HG02642 (cell line): Measurements from ENCODE around the gene POLR2J2.
"Not testable (repeated sequence)": the region's sequence is repeated elsewhere in the genome, so short reads cannot be mapped to it uniquely, and the experiment has no call there.

ENCODE experiments used
- ATAC-seq: cut with Tn5 transposase; IDR thresholded peaks from one replicate; pipeline ENCODE4 v1.9.1; 2021; ENCODE audit warnings: mild to moderate bottlenecking; ENCODE audit not compliant: unreplicated experiment, poor library complexity

The POLR2J2 gene

DNA sequence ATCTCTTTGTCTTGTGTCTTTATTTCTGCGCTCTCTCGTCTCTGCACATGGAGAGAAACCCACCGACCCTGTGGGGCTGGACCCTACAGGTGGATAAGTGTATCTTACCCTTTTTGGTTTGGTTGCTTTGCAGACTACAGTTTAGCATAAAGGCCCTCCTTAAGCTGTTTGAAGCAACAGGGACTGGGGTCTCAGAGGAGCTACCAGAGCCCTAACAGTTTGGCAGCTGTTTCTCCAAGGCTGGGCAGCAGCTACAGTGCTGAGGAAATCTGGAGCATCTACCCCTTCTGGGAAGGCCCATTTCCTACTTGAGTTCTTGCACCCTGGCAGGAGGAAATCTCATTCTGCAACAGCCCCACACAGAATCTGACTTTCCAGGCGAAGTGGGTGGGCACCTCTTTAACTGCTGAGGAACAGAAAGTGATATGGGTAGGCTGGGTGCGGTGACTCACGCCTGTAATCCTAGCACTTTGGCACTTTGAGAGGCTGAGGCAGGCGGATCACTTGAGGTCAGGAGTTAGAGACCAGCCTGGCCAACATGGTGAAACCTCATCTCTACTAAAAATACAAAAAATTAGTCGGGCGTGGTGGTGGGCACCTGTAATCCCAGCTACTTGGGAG is 2.1 kb upstream of the POLR2J2 start:
- ATAC-seq = not testable (repeated sequence)

DNA sequence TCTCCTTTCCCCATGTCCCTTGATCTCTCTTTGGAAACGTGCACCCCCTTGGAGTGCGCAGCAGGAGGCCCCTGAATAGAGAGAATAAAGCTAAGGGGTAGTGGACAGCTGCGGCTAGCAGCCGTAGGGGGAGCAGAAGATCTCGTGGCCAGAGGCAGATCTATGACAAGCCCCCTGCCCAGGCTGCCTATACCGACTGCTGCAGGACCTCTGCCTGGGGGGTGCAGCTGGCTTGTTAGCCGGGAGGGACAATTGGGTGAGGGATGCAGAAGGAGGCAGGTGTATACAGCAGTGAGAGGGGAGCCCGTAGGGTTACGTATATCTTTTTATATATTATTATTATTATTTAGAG is 469 bp upstream of the POLR2J2 start:
- ATAC-seq = peak; percentile 43

DNA sequence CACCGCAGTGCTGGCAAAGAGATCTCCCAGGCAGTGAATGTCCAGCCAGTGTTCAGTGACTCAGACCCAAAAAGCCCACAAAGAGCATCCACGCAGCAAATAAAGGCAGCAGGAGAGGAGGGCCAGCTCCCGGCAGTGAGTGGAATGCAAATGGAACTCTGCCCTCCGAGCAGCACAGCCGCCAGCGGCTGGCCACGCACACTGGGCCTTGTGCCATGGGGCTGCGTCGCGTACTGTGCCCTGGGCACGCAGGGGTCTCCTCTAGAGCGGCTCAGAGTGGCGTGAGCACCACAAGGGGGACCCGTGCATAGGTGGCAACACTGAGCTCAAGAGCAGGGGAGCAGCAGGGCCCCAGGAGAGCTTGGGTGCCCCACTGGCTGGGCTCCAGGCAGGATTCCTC is 3.9 kb downstream of the POLR2J2 start:
- ATAC-seq = not testable (repeated sequence)

DNA sequence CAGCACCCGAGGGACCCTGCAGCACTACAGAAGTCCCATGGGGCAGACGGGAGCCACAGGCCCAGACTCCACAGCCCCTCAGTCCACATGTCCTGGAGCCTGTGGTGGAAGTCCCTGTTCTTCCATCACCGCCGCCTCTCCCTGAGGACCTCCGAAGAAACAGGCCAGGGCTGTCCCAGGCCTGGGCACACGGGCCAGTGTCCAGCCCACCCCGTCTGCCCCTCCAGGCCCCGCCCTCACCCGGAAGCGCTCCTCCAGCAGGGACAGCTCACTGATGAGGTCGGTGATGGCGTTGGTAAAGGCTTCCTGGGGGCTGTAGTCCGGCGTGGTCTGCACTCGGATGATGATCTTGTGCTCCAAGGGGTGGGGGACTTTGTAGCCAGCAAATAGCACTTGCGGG is 4.6 kb downstream of the POLR2J2 start:
- not testable (repeated sequence) for ATAC-seq

DNA sequence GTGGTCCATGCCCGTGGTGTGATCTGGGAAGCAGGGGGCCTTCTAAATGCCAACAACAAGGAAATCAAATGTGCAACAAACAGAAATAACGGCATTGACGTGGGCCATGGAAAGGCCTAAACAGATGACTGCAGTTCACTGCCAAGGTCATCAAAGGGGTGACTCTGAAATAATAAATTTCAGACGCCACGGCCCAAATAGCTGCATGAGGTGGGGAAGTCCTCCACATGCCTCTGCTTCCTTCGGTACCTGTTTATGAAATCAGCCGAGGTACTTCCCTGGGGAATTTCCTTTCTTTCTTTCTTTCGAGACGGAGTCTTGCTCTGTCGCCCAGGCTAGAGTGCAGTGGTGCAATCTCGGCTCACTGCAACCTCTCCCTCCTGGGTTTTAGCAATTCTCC is 6.7 kb downstream of the POLR2J2 start:
- not testable (repeated sequence) for ATAC-seq

DNA sequence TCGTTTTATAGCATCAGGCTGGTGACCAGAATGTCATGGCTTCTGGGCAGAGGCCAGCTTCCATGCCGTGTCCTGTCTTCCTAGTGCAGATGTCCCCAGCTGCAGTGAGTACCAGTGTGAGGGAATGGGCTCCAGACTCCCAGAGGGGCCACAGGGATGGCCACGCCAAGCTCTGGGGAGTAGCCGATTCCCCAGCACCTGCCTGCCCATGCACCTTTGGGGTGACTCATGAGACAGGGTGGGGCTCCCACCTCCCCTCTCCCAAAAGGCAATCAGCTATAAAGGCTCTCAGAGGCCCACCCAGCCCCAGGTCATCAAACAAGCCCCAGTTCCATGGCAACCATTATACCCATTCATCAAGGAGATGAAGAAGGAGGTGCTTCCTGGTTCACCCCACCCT is 21.5 kb downstream of the POLR2J2 start, which contains the start of gene SPDYE2B:
SPDYE2B (plus strand) TSS at position 396 of the 400 bp plus-strand sequence. CDS start 2,030 bp downstream, outside the sequence.
- not testable (repeated sequence) for ATAC-seq

DNA sequence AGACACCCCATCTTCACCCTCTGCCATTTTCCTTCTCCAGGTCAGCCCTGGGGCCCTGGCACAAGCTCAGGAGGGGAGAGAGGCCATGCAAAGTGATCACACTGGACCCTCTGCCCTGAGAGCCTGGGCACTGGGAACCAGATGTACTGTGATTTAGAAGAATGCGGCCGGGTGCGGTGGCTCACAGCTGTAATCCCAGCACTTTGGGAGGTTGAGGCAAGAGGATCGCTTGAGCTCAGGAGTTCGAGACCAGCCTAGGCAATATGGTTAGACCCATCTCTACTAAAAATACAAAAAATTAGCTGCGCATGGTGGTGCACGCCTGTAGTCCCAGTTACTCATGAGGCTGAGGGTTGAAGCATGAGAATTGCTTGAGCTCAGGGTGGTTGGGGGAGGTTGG is 23.6 kb downstream of the POLR2J2 start:
- not testable (repeated sequence) for ATAC-seq

DNA sequence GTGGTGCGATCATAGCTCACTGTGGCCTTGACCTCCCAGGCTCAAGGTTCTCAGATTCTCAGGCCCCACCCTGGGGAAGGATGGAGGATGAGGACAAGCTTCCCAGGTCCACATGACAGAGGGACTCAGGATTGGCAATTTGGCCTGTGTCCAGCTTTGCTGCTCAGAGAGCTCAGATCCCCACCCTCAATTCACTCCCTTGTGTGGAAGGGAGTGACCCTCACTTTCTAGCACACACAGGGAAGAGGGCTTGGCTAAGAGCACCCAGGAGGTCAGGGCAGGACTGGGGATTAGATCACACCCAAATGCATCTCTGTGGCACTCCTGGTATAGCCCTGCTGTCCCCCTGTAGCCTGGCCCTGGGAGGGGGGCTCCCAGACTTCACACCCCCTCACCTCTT is 28.1 kb downstream of the POLR2J2 start:
- ATAC-seq = not testable (repeated sequence)

DNA sequence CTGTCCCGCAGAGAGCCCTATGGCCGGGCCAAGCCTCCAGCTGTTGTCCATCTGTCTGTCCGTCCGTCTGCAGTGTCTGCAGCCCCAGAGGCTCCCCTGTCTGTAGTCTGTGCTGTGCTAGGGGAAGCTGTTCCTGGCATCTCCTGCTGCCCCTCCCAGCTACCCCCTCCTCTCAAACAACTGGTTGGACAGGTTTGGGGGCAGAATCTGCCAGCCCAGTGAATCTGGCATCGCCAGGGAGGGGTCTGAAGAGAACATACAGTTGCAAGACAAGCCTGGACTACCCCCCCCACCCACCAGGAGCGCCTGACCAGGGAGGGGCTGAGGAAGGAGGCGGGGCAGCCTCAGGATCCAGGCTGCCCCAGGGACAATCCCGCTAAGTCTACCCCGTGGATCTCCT is 28.8 kb downstream of the POLR2J2 start, which contains the start of gene UPK3BL1:
UPK3BL1 (minus strand) TSS at position 101 of the 400 bp plus-strand sequence; CDS start at position 51, 50 bp downstream.
- not testable (repeated sequence) for ATAC-seq

DNA sequence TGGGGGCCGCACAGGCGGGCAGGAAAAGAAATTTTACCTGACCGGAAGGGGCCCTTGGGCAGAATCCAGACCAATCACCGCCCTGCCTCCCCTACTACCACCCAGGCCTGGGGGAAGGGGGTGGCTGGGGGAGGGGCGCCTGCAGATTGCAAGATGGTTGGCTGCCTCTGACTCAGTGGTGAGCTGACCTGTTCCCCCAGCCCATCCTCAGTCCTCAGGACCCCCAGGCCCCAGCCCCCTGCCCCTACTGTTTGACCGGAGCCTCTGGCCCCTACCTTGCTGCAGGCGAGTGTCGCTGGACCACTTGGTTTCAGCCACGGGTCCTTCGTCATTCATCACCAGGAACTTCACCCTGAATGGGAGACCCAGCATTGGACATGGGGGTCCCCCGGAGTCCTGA is 32.6 kb downstream of the POLR2J2 start:
- ATAC-seq = peak; percentile 7

DNA sequence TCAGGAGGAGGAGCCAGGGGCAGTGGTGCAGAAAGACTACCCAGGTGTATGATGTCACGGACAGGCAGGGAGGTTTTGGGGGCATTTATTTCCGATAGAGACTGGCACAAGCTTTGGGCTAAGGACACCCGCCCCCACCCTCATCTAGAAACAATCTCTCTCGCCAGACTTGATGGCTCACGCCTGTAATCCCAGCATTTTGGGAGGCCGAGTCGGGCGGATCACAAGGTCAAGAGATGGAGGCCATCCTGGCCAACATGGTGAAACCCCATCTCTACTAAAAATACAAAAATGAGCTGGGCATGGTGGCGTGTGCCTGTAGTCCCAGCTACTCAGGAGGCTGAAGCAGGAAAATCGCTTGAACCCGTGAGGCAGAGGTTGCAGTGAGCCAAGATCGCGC is 34.5 kb downstream of the POLR2J2 start:
- ATAC-seq = not testable (repeated sequence)

DNA sequence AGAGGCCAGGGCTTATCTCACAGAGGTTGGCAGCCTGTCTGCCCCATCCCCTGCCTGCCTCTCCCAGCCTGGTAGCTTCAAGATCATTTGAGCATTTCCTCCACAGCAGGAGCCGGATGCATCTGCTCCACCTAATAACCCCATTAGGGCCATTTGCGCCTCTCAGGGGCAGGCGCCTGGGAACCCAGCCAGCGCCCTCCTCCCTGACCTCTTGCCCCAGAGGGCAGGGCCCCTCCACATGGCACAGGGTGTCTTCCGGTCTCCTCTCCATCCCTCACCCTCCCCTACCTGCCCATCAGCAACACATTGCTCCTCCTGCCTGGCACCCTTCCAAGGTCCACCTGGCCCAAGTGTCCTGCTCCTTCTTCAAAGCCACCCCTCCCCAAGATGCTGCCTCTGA is 36.1 kb downstream of the POLR2J2 start:
- not testable (repeated sequence) for ATAC-seq

DNA sequence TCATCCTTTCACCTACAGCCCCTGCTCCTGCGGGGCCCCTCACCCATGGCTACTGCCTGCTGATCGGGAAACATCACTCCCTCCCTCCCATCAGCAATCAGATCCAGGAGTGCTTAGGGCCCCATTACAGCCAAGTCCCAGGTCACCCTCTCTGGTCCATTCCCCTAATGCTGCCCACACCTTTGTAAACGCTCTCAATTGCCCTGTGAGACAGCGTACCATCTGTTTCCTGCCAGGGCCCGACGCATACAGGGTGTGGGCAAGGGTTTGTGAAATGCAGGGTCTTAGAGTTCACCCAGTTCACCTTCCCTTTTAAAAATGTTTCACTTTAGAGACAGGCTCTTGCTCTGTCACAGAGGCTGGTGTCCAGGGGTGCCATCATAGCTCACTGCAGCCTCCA is 37.2 kb downstream of the POLR2J2 start:
- not testable (repeated sequence) for ATAC-seq

DNA sequence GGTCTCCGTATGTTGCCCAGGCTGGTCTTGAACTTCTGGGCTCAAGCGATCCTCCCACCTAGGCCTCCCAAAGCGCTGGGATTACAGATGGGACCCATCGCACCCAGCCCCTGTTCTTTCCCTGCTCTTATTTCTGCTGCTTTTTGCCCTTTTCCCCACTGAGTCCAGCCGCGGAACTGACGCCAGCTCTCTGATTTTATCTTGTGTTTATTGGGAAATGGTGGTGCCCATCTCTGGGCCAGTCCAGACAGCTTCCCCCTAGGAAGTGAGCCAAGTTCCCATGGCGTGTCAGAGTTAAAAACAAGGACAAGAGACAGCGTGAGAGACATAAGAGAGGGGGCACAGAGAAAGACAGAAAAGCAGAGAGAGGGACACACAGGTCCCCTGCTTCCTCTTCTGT is 40.8 kb downstream of the POLR2J2 start:
- ATAC-seq = not testable (repeated sequence)

DNA sequence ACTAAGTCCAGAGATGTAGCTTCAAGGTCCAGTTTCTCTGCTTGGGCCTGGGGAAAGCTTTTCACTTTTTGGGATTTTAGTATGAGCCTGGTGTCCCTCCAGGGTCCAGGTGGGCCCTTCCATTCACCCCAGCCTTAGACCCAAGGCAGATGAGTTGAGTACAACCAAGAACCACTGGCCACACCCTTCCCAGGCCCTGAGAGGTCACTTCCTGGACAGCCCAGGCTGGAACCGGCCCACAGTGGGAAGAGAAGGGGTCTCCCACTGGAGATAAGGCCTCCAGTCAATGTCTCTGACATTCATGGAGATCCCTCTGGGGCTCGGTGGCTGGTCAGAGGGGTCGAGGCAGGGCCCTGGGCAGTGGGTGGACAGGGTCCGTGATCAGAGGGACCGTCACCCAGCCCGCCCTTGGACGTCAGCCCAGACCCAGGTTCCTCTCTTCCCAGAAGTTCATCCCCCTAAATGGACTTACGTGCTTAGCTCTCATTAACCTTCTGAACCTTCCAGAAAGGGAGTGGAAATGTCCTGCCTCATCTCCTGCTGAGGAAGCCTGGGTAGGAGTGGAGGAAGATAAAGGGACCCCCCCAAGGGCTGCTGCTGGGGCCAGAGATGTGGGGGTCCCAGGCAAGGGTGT is 44.1 kb downstream of the POLR2J2 start:
- not testable (repeated sequence) for ATAC-seq

DNA sequence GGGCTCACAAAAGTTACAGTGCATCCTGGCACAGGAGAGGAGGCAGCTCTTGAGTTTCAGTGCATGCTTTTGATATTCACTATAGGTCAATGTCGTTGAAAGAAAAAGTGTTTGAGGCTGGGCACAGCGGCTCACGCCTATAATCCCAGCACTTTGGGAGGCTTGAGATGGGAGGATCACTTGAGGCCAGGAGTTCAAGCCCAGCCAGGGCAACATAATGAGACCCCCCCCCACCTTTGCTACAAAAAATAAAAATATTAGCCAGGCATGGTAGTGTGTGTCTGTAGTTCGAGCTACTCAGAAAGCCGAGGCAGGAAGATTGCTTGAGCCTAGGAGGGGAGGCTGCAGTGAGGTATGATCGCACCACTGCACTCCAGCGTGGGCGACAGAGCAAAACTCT is 53.3 kb downstream of the POLR2J2 start:
- not testable (repeated sequence) for ATAC-seq

DNA sequence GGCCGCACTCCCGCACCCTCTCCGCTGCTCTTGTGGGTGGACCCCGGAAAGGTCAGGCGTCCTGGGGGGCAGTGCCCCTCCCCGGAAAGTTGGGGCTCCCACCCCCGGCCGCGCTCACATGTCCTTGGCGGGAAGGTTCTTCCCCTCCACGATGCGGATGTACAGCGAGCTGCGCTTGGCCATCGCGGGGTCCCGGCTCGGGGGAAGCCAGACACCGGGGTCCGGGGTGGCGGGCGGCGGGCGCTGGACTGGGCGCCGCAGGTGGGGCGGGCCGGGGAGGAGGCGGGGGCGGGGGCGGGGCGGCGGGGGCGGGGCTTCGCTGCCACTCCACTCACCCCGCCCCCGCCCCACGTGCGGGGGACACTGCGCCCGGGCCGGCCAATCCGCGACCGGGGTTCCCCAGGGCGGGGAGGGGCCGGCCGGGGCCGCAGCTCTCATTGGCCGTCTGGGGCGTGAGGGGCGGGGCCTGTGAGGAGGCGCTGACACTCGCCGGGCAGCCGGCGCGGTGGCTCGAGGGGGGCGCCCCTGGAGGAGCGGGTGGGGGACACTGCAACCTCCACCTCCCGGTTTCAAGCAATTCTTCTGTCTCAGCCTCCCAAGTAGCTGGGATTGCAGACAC is 54.8 kb downstream of the POLR2J2 start, which contains the start of gene RASA4:
RASA4 (minus strand) TSS at position 250 of the 619 bp plus-strand sequence; CDS start at position 183, 67 bp downstream.
- ATAC-seq = peak; percentile 71
